ENCODE data around the gene CALML4. TPM values are rescaled to one million over a fixed set of nuclear protein-coding genes. Genes with fewer than 3 reads are reported as not detected.
"Not testable (repeated sequence)": the region's sequence is repeated elsewhere in the genome, so short reads cannot be mapped to it uniquely, and the experiment has no call there.

CALML4 gene
- polyA plus RNA-seq, 1 experiment = 1.6 TPM

DNA sequence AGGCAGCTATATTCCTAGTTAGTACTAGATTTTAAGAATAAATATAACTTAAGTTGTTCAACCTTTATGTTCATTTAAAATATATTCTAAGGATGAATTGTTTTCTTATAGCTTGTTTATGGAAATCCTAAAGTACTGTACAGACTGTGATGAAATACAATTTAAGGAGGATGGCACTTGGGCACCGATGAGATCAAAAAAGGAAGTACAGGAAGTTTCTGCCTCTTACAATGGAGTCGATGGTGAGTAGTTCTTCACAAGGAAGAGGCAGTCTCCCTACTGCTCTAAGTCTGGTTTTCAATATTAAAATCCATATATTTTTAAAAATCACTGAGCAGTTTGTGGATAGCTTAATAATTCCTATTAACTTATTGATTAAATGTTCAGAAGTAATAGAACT lies 29.6 kb downstream of the CALML4 start:
- TF ChIP-seq CTCF (IDR thresholded peaks at IDR 0.05; ENCODE audit: low read depth, low read length) = no peak
- H3K27me3 ChIP-seq (ENCODE audit: control insufficient read depth, insufficient read depth, low read length) = no peaks in the 10 kb centered on the region
- CTCF ChIA-PET = interaction anchor here (0.8 to 3.3 kb wide), 2 partner anchors 21 to 22 kb away, joined by 3 to 17 read pairs; no protein-coding TSS in a partner anchor
- H3K9me3 ChIP-seq (ENCODE audit: control insufficient read depth, insufficient read depth, low read length) = no peaks in the 10 kb centered on the region
- no peak overlapping the region for H3K4me3 ChIP-seq (ENCODE audit: low read depth, low read length)
- no peak overlapping the region for H3K27ac ChIP-seq (ENCODE audit: low read depth, low read length)
- POLR2A ChIA-PET = interaction anchor here (0.5 kb wide), 1 partner anchor 62 kb away, joined by 3 read pairs; no protein-coding TSS in a partner anchor
- DNase-seq (ENCODE audit: low read depth, low spot score) = no peak

GRCh38 chr15:68173119-68173518 lies 32.0 kb downstream of the CALML4 start:
- Histone ChIP-seq H3K27ac (ENCODE audit: low read depth, low read length) (no peak overlapping the region), H3K27me3 (ENCODE audit: control insufficient read depth, insufficient read depth, low read length) (no peaks in the 10 kb centered on the region), H3K4me3 (ENCODE audit: low read depth, low read length) (no peak overlapping the region), H3K9me3 (ENCODE audit: control insufficient read depth, insufficient read depth, low read length) (no peaks in the 10 kb centered on the region)
- TF ChIP-seq CTCF (IDR thresholded peaks at IDR 0.05; ENCODE audit: low read depth, low read length) = no peak
- POLR2A ChIA-PET = no interaction called here
- DNase-seq (ENCODE audit: low read depth, low spot score) = no peak
- CTCF ChIA-PET = interaction anchor here (0.7 kb wide), 1 partner anchor 40 kb away, joined by 3 read pairs; no protein-coding TSS in a partner anchor

DNA sequence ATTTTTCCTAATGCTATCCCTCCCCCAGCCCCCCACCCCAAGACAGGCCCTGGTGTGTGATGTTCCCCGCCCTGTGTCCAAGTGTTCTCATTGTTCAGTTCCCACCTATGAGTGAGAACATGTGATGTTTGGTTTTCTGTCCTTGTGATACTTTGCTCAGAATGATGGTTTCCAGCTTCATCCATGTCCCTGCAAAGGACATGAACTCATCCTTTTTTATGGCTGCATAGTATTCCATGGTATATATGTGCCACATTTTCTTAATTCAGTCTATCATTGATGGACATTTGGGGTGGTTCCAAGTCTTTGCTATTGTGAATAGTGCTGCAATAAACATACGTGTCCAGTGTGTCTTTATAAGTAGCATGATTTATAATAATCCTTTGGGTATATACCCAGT lies 33.1 kb downstream of the CALML4 start:
- POLR2A ChIA-PET; H3K9me3 ChIP-seq (ENCODE audit: control insufficient read depth, insufficient read depth, low read length); H3K27ac ChIP-seq (ENCODE audit: low read depth, low read length); DNase-seq (ENCODE audit: low read depth, low spot score); H3K27me3 ChIP-seq (ENCODE audit: control insufficient read depth, insufficient read depth, low read length); H3K4me3 ChIP-seq (ENCODE audit: low read depth, low read length); CTCF ChIA-PET: not testable (repeated sequence)

GRCh38 chr15:68166847-68167246 lies 38.3 kb downstream of the CALML4 start:
- no peak overlapping the region for H3K4me3 ChIP-seq (ENCODE audit: low read depth, low read length)
- no peaks in the 10 kb centered on the region for H3K27me3 ChIP-seq (ENCODE audit: control insufficient read depth, insufficient read depth, low read length)
- H3K9me3 ChIP-seq (ENCODE audit: control insufficient read depth, insufficient read depth, low read length) = no peaks in the 10 kb centered on the region
- no peak for DNase-seq (ENCODE audit: low read depth, low spot score)
- POLR2A ChIA-PET = no interaction called here
- TF ChIP-seq CTCF (IDR thresholded peaks at IDR 0.05; ENCODE audit: low read depth, low read length) = no peak
- no peak overlapping the region for H3K27ac ChIP-seq (ENCODE audit: low read depth, low read length)
- CTCF ChIA-PET = no interaction called here

DNA sequence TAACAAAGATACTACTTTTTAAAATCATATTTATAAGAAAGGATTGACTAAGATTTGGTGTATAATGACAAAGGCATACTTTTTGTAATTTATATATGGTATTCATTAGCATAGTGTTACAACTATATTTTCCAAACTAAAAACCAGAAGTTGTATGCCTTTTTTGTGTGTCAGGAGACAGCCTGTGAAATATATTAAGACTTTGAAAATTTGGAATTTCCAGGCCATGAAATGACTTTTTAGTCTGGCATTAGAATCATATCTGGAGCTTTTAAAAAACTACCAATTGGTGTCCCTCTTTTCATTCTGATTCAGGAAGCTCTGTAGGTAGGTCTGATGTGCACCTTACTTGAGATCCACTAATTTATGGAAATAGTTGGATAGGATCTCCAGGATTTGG lies 41.9 kb downstream of the CALML4 start:
- no peak for DNase-seq (ENCODE audit: low read depth, low spot score)
- H3K9me3 ChIP-seq (ENCODE audit: control insufficient read depth, insufficient read depth, low read length) = no peaks in the 10 kb centered on the region
- ChIA-PET POLR2A (no interaction called here), CTCF (interaction anchor here (1.4 kb wide), 1 partner anchor 8 kb away, joined by 11 read pairs; no protein-coding TSS in a partner anchor)
- H3K27ac ChIP-seq (ENCODE audit: low read depth, low read length) = no peak overlapping the region
- no peak overlapping the region for H3K4me3 ChIP-seq (ENCODE audit: low read depth, low read length)
- no peaks in the 10 kb centered on the region for H3K27me3 ChIP-seq (ENCODE audit: control insufficient read depth, insufficient read depth, low read length)
- TF ChIP-seq CTCF (IDR thresholded peaks at IDR 0.05; ENCODE audit: low read depth, low read length) = no peak
